Stimulated activated CD4-positive, alpha-beta T cell treated with anti-CD3 and anti-CD28 coated beads, Interleukin-4, amount 100 ng/mL, for 1 hour (primary cell): ENCODE measurements around the gene TUBGCP2.
"Not testable (repeated sequence)": the region's sequence is repeated elsewhere in the genome, so short reads cannot be mapped to it uniquely, and the experiment has no call there.

Experiments used
- DNase-seq: peaks from one replicate; pipeline ENCODE4 v3.0.0-alpha.2; 2020

TUBGCP2 gene

GRCh38 chr10:133324198-133324792 lies 15.6 kb upstream of the TUBGCP2 start:
- DNase-seq = peak; percentile 62

DNA sequence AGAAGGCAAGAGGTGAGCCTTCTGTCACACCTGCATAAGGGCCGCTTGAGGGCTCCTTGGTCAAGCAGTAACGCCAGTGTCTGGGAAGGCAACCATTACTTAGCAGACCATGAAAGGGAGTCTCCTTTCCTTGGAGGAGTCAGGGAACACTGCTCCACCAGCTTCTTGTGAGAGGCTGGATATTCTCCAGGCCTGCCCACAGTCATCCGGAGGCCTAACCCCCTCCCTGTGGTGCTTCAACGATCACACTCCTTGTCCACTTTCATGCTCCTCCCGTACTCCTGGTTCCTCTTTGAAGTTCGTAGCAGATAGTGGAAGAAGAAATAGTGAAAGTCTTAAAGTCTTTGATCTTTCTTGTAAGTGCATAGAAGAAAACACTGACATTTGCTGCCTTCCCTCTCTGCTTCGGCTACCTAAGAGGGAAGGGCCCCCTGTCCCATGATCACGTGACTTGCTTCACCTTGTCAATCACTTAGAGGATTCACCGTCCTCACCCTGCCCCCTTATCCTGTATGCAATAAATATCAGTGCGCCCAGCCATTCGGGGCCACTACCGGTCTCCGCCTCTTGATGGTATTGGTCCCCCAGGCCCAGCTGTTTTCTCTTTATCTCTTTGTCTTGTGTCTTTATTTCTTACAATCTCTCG lies 13.5 kb upstream of the TUBGCP2 start:
- not testable (repeated sequence) for DNase-seq

DNA sequence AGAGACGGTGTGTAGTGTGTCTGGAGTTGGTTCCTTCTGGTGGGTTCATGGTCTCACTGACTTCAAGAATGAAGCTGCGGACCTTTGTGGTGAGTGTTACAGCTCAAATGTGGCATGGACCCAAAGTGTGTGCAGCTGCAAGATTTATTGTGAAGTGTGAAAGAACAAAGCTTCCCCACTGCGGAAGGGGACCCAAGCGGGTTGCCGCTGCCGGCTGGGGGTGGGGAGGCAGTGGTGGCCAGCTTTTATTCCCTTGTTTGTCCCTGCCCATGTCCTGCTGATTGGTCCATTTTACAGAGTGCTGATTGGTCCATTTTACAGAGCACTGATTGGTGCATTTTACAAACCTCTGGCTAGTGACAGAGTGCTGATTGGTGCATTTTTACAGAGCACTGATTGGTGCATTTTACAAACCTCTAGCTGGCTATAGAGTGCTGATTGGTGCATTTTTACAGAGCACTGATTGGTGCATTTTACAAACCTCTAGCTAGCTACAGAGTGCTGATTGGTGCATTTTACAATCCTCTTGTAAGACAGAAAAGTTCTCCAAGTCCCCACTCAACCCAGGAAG lies 12.3 kb upstream of the TUBGCP2 start:
- not testable (repeated sequence) for DNase-seq

- DNase-seq = peak; percentile 69
Observed at GRCh38 chr10:133318494-133319127, 9.9 kb upstream of the TUBGCP2 start.

DNA sequence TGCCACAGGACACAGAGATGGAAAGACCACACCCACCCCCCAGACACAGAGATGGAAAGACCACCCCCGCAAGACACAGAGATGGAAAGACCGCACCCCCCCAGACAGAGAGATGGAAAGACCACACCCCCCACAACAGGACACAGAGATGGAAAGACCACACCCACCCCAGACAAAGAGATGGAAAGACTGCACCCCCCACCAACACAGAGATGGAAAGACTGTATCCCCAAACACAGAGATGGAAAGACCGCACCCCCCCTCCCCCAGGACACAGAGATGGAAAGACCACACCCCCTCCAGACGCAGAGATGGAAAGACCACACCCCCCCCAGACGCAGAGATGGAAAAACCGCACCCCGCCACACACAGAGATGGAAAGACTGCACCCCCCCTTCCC lies 8.1 kb upstream of the TUBGCP2 start:
- no peak for DNase-seq

DNA sequence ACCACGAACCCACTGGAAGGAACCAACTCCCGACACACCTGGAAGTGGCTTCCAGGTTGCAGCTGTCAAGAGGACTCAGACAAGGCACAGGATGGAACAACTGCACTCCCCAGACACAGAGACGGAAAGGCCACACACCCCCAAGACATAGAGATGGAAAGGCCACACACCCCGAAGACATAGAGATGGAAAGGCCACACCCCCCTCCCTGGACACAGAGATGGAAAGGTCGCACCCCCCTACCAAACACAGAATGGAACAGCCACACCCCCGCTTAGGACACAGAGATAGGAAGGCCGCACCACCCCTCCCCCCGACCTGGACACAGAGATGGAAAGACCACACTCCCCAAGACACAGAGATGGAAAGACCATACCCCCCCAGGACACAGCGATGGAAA lies 7.6 kb upstream of the TUBGCP2 start:
- DNase-seq = no peak

- DNase-seq = no peak
Observed at GRCh38 chr10:133315847-133316246, 7.2 kb upstream of the TUBGCP2 start.

GRCh38 chr10:133314911-133315310 lies 6.2 kb upstream of the TUBGCP2 start:
- DNase-seq = no peak

- DNase-seq = no peak
Observed at GRCh38 chr10:133313192-133313591, 4.5 kb upstream of the TUBGCP2 start.

- DNase-seq = no peak
Observed at GRCh38 chr10:133312769-133313145, 4.1 kb upstream of the TUBGCP2 start.

DNA sequence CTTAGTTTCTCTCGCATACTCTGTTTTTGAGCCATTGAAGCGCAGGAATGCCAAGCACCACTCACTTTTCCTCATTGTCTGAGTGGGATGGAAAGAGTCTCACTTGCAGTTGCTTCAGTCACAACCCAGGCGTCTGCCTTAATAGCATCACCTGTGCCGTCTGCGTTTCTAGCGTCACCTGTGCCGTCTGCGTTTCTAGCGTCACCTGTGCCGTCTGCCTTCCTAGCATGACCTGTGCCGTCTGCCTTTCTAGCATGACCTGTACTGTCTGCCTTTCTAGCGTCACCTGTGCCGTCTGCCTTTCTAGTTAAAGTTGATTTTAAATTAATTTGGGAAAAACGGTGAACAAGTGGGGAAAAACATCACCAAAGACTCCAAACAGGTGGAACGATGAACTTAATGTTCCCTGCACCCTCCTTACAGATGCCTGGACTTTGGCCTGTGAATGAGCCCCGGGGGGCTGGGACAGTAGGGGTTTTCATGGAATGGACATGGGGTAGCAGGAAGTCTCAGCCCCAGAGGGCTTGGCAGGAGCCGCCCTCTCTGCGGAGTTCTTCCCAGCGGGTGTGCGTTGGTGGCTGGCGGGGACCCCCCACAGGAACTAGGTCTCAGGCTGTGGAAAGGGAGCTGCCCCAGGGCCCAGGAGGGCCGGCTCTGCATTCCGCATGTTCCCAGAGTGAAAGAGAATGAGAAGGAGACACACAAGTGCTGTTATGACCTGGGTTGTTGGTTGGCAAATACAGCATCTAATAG lies 3.5 kb upstream of the TUBGCP2 start:
- no peak for DNase-seq

DNA sequence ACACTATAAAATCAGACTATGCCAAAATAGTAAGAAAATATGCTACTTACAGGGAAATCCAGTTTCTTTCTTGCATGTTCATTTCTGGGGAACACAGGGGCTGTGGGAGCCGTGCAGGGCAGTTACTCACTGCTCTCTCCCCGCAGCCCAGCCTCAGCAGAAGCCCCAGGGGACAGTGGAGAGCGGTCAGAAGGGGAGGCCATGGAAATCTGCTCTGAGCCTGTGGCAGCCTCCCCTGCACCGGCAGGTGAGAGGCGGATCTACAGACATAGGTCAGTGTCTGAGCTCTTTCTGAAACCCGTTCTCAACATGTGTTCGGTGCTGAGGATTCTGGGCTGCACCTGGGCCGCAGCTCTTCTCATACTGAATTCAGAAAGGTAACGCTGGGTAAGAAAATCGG lies 2.9 kb upstream of the TUBGCP2 start:
- DNase-seq = no peak

DNA sequence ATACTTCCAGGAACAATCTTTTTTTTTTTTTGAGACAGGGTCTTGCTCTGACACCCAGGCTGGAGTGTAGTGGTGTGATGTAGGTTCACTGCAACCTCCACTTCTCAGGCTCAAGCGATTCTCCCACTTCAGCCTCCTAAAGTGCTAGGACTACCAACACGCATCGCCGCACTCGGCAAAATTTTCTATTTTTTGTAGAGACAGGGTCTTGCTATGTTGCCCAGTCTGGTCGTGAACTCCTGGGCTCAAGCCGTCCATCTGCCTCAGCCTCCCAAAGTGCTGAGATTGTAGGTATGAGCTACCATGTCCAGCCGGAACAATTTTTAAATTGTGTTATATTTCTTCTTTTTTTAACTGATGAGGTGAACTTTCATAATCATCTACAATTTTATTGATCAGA lies 2.1 kb upstream of the TUBGCP2 start:
- no peak for DNase-seq

GRCh38 chr10:133310399-133310755 lies 1.7 kb upstream of the TUBGCP2 start:
- no peak for DNase-seq

- DNase-seq = no peak
Observed at GRCh38 chr10:133309720-133310398, 1.2 kb upstream of the TUBGCP2 start.

GRCh38 chr10:133309100-133309719 lies 538 bp upstream of the TUBGCP2 start:
- peak; percentile 92 for DNase-seq

- DNase-seq = peak; percentile 88
Observed at GRCh38 chr10:133307776-133308420, 774 bp downstream of the TUBGCP2 start.

DNA sequence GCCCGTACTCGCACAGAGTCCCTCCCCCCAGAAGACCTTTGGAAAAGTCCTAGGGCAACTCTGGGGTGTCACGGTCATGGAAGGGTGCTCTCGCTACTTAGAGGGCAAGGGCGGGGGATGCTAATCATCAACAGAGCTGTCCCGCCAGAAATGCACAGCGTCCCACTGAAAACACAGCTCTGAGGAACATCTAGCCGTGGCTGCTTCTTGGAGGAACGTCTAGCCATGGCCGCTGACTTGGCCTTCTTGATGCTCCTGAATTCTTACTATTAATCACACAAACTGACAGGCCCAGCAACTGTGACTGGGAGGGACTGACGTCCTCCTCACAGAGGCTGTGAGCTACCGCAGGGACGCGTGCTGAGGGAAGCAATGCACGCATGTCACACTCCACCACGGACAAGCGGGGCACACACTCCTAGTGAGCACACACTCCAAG lies 1.7 kb downstream of the TUBGCP2 start:
- no peak for DNase-seq

DNA sequence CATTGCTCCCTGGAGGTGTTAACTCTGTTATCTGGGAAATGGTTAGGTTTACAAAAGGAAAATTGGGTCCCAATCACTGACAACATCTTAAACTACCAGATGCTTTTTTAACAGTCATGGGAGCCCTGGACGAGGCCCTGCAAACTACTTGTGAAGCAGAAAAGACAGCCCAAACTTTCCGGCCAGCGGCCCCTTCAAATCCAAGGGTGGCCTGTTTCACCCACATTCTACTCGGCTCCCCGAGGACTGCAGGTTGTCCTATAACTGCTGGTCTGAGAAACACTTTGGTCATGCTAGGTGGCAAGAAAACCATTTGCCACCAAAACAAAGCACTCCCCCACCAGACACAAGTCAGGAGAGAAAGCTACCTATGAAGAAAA lies 2.6 kb downstream of the TUBGCP2 start:
- no peak for DNase-seq

DNA sequence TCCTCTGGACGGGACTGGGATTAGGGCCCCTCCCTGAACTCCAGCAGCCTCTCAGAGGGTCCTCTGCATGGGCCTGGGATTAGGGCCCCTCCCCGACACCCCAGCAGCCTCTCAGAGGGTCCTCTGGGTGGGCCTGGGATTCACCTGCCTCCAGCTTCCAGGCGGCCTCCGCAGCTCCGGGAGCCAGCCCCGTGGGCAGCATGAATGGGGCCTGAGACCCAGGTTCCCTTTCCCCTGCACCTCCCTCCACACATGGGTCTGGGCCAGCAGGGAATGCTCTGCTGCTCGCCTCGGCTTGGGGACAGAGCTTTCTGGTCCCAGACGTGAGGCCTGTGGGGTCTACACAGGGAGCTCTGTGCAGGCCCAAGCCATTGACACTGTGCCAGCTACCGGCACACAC lies 5.5 kb downstream of the TUBGCP2 start:
- DNase-seq = no peak

DNA sequence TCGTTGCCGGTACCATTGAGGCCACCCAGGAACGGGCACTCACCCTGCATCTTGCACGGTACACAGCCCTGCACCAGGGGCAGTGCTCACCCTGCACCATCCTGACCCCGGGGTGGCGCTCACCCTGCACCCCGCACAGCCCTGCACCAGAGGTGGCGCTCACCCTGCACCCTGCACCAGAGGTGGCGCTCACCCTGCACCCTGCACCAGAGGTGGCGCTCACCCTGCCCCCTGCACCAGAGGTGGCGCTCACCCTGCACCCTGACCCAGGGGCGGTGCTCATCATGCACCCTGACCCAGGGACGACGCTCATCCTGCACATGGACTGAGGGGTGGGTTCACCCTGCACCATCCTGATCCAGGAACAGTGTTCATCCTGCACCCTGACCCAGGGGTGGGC lies 6.4 kb downstream of the TUBGCP2 start:
- no peak for DNase-seq

DNA sequence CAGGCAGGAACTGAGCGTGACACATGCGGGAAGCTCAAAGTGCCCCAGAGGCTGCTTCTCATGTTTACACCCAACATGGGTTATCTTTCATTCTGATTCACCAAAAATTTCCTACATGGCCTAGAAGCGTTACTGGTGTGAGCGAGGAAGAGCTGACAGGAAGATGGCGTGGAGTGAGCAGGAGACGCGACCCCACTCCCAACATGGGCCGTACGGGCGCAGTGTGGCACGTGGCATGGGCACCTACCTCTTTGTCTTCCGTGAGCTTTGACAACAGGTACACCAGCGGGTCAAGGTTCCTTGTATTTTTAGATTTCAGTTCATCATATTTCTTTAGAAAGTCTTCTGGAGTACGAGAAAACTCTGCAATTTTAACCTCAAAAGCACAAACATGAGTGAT lies 8.9 kb downstream of the TUBGCP2 start:
- no peak for DNase-seq
